SW480 (cell line): ENCODE data around the gene PTPRZ1.
A peak's percentile ranks its signal among the peaks of the same experiment; 100 is the strongest.

Experiments
- DNase-seq: peaks from one replicate; pipeline ENCODE4 v3.0.0-alpha.2; 2016; ENCODE audit warnings: low spot score

Gene PTPRZ1

GRCh38 chr7:122054393-122054792 is 181.4 kb downstream of the PTPRZ1 start:
- no peak for DNase-seq

DNA sequence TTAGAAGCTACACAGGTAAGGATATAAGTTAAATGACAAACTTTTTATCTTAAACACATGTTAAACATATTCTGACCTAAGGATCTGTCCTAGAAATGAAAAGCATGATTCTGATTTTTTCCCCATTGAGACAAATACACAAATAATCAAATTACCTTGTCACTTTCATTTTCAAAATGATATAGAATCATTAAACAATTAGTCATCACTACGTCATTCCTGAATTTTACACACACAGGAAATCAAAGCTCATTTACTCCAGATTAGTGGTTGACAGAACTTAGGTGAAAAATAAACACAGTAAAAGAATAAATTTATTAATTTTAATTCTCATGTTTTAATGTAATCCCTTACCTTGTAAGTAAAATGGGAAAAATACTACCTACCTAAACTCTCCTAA is 182.1 kb downstream of the PTPRZ1 start:
- DNase-seq = no peak

DNA sequence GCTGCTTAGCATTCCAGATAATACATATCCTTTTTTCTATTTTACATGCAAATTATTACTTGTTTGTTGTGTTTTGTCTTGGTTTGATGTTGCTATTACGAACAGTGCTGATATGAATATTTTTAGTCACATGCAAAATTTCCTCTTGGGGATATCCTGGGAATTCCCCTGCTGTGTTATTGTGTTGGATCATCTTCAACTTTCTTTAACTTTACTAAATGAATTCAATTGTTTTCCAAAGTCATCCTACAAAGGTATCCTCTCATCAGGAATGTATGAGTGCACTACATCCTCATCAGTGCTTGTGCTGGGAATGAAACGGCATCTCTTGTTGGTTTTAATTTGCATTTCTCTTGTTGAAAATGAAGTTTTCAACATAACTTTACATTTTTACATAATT is 184.0 kb downstream of the PTPRZ1 start:
- DNase-seq = no peak

DNA sequence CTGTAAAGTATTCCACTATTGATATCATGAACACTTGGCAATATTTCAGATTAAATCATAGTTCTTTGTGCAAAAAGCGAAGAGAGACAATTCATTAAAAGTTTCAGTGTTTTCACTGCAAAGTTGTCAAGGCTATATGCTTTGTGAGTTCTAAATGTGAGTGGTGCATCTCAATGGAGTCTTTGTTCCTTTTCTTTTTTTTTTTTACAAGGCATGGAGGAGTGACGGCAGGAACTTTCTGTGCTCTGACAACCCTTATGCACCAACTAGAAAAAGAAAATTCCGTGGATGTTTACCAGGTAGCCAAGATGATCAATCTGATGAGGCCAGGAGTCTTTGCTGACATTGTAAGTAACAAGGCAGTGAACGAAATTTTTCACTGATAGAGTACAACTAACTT is 186.6 kb downstream of the PTPRZ1 start:
- DNase-seq = no peak

DNA sequence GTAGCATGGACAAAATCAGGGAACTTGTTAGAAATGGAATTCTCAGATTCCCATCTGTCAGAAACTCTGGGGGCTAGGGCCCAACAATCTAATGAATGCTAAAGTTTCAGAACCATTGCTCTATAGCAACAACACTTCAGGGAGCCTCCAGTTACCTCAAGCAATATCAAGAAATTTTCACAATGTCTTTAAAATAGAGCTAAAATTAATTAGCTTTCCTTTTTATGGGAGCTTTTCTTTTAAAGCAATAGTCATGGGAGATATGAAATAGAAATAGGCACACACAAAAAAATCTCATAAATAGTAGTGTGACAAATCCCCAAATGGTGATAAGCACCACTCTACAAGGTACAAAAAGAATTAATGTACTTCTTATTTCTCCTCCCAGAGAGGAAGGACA is 190.2 kb downstream of the PTPRZ1 start:
- DNase-seq = no peak

GRCh38 chr7:122064971-122065370 is 192.0 kb downstream of the PTPRZ1 start:
- DNase-seq = no peak

DNA sequence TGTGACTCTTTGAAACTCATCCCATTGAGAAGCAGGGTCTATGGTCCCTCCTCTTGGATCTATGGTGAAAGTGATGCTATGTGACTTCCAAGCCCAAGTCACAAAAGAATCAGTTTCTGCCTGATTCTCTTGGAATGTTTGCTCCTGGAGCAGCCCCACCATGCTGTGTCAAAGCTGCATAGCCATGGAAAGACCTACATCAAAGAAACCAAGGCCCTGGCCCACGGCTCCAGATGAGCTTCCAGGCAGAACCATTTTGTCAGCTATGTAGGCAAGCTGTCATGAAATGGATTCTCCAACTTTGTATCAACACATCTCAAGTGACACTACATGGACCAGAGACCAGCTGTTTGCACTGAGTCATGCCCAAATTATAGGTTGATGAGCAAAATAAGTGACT is 194.1 kb downstream of the PTPRZ1 start:
- no peak for DNase-seq

DNA sequence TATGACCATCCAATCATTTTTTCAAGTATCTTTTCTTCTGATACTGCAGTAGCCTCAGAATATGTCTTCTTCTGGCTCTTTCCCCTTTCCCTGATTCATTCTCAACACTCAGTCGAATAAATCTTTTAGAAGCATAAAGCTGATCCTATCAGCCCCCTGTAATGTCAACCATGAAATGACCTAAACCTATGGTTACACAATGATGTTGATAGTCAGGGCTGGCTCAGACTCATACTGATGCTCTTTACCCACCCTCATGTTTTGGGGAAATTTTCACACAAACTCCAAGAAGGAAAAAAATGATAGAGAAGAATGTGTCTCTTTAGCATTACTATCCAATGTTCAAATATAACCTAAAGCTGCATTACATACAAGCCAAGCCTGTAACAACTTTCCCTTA is 195.1 kb downstream of the PTPRZ1 start:
- DNase-seq = no peak

DNA sequence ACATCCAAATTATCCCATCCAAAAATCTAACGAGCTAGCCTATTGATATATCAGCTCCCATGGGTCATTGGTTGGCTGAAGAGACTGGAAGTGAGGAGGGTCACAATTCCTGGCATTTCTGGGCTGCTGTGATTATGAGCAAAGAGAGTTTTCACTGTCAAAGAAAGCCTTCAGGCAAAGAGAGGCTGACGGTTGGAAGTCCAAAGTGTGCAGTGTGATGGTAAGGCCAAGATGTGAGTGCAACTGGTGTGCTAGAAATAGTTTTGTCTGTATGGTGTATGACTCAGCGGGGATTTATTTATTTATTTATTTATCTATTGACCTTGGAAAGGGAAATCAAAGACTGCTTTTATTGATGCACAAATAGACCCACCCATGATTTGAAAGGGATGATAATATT is 196.0 kb downstream of the PTPRZ1 start:
- peak; percentile 7 for DNase-seq

- DNase-seq = no peak
These were observed 197.1 kb downstream of the PTPRZ1 start for GRCh38 chr7:122070062-122070461.

DNA sequence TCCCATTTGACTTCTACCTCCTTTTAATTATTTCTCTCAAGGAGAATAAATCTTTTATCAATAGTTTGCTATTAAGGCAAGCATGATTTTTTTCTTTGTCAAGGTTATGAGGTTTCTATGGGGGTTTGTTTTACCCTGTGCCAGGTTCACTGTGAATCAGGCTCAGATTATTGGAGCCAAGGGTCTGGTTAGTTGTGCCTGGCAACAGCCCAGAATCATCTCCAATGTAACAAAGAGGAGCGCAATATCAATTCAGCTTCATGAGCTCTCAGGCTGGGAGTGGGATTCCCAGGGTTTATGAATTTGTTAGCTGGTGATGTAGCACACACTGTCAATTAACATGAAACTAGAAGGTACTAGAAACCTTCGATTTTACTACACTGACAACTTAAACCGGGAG is 197.9 kb downstream of the PTPRZ1 start:
- no peak for DNase-seq

- DNase-seq = no peak
These were observed 199.3 kb downstream of the PTPRZ1 start for GRCh38 chr7:122072272-122072671.

DNA sequence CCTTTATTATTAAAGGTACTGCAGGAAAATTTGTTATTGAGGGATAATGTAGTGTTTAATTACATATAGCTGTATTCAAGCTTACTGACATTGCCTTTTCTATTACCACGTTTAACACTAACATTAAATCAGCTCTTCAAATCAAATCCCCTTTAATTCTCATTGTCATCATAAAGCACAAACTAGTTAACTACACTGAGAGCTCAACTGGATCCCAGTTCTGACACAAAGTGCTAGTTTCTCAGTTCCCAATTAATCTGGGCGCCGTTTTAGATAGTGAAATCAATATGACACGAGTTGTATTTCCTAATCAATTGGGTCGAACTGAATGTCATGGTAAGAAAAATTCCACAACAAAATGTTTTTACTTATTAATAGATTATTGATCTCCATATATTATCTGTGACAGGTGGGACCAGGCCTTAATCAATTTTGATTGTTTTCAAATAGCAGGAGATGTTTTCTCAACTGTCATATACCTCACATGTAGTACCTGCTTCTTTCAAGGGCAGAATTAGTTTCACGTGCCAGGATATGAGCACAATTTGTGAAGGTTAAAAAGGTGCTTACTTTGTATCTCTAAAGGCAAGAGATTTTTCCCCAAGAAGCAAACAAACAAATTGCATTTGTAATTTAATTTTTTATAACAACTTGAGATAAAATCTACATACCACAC is 200.1 kb downstream of the PTPRZ1 start:
- no peak for DNase-seq

- DNase-seq = no peak
These were observed 200.7 kb downstream of the PTPRZ1 start for GRCh38 chr7:122073635-122074034.

GRCh38 chr7:122082160-122082559 is 209.2 kb downstream of the PTPRZ1 start:
- no peak for DNase-seq

- DNase-seq = no peak
These were observed 209.7 kb downstream of the PTPRZ1 start for GRCh38 chr7:122082670-122083069.

DNA sequence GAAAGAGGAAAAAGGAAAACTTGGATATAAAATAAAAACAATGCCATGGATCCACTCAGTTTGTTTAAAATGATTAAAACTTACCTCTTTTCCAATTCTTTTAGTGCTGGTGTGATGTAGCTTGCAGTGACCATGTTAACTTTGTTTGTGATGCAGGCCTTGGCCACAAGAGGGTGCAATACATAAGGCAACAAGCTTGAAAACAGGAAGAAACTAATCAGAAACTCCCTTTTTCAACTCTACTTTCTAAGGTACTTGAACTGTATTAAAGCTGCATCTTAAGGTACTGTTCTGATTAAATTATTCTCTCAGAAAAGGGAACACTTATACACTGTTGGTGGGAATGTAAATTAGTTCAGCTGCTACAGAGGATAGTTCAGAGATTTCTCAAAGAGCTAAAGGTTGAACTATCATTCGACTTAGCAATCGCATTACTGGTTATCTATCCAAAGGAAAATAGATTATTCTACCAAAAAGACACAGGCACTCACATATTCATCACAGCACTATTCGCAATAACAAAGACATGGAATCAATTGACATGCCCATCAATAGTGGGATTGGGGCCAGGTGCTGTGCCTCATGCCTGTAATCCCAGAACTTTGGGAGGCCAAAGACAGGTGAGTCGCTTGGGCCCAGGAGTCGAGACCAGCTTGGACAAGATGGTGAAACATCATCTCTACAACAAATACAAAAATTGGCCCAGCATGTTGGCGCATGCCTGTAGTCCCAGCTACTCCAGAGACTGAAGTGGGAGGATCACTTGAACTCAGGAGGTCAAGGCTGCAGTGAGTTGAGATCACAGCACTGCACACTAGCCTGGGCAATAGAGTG is 220.2 kb downstream of the PTPRZ1 start:
- DNase-seq = peak; percentile 67

DNA sequence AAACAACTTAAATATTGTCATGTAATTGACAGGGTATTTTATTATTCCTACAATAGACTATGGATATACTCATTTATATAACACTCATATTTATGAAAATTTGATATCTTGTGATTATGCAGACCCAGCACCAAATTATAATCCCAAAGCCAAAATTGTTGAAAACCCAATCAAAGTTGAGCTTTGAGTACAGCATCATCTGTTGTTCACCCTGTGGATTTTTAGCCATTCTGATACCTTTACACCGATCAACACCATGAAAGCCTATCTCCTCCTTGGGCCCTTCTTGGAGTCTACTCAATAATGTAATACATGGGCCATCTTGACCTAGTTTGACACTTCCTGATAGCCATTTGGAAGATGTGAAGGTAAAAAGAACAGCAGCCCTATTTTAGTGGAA is 221.6 kb downstream of the PTPRZ1 start:
- DNase-seq = no peak

GRCh38 chr7:122095642-122096041 is 222.7 kb downstream of the PTPRZ1 start:
- no peak for DNase-seq

DNA sequence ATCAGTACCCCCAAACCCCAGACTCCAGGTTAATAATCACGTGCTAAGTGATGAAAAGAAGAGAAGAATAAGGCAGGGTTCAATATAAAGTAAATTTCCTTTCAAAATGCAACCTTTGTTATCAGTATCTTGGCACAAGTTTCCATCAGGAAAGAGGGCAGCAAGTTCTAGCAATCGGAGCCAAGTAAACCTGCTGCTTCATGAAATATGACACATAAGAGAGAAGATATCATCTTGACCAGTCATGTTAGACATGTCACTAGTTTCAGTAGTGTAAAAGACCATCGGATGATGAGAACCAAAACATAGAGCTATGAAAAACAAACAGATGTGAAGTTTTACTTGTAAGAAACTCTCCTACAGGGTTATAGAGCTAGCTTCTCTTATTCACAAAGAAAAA is 227.1 kb downstream of the PTPRZ1 start:
- no peak for DNase-seq

GRCh38 chr7:122103064-122103463 is 230.1 kb downstream of the PTPRZ1 start:
- no peak for DNase-seq
